Measurements from ENCODE around the gene DBNL.

GRCh38 chr7:44077681-44078091 lies 33.2 kb downstream of the DBNL start:
- TF ChIP-seq CTCF (IDR thresholded peaks at IDR 0.05) = no peak
- no peak for TF ChIP-seq POLR2AphosphoS5 (IDR thresholded peaks at IDR 0.05)
